Femur (tissue), 1 donor: ENCODE data around the gene SEPTIN8.

Experiments used
- DNase-seq: peaks from one replicate; pipeline ENCODE4 v3.0.0-alpha.2; 2017

The SEPTIN8 gene

GRCh38 chr5:132747616-132748440 lies 29.2 kb downstream of the SEPTIN8 start:
- DNase-seq = no peak

- DNase-seq = no peak
These were observed 30.0 kb downstream of the SEPTIN8 start, which contains the start of gene CCNI2 for GRCh38 chr5:132746954-132747615. CCNI2 (plus strand) TSS chr5:132747426; CDS start chr5:132747496, 70 bp downstream.

- no peak for DNase-seq
These were observed 30.5 kb downstream of the SEPTIN8 start for GRCh38 chr5:132746592-132746953.

- no peak for DNase-seq
These were observed 32.4 kb downstream of the SEPTIN8 start for GRCh38 chr5:132744659-132745058.

GRCh38 chr5:132742626-132743025 lies 34.4 kb downstream of the SEPTIN8 start:
- no peak for DNase-seq

GRCh38 chr5:132742158-132742557 lies 34.9 kb downstream of the SEPTIN8 start:
- no peak for DNase-seq

GRCh38 chr5:132739232-132739631 lies 37.8 kb downstream of the SEPTIN8 start:
- DNase-seq = no peak

GRCh38 chr5:132737982-132738681 lies 38.9 kb downstream of the SEPTIN8 start:
- no peak for DNase-seq

GRCh38 chr5:132736853-132737833 lies 39.9 kb downstream of the SEPTIN8 start, which contains the start of gene KIF3A:
KIF3A (minus strand) TSS chr5:132737546; CDS start chr5:132737419, 127 bp downstream.
- peak; percentile 96 for DNase-seq

- DNase-seq = no peak
These were observed 42.4 kb downstream of the SEPTIN8 start for GRCh38 chr5:132734687-132735086.

- no peak for DNase-seq
These were observed 43.4 kb downstream of the SEPTIN8 start for GRCh38 chr5:132733499-132734148.

GRCh38 chr5:132729896-132730295 lies 47.1 kb downstream of the SEPTIN8 start:
- DNase-seq = no peak

- no peak for DNase-seq
These were observed 51.3 kb downstream of the SEPTIN8 start for GRCh38 chr5:132725745-132726144.

GRCh38 chr5:132718544-132719312 lies 58.3 kb downstream of the SEPTIN8 start:
- DNase-seq = no peak

GRCh38 chr5:132714456-132715307 lies 62.4 kb downstream of the SEPTIN8 start:
- no peak for DNase-seq

- DNase-seq = no peak
These were observed 68.4 kb downstream of the SEPTIN8 start for GRCh38 chr5:132708645-132709044.

GRCh38 chr5:132704875-132705274 lies 72.2 kb downstream of the SEPTIN8 start:
- no peak for DNase-seq
